Fibroblast of skin of back (primary cell): ENCODE results near the gene KIF1B.
"Not testable (repeated sequence)": the region's sequence is repeated elsewhere in the genome, so short reads cannot be mapped to it uniquely, and the experiment has no call there.

Experiments
- DNase-seq: peaks from one replicate; pipeline ENCODE4 v3.0.0-alpha.2; 2013

The KIF1B gene

DNA sequence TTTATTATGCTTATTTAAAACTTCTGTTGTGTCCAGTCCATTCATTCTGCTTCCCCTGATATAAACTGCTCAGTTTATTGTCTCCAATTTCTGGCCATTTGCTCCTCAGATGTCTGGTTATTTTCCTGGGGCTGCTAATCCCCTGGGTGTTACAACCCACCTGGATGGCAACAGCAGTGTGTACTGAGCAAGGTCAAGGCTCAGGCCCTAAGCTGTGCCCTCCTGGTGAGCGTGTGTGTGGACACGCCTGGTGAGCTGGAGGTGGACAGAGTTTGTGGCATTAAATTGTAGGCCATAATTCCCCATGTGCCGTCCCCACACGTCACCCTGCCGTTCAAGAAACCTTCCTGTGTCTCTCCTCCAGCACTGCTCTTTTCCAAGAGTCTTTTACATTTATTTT is 18.1 kb upstream of the KIF1B start:
- DNase-seq: no peak

DNA sequence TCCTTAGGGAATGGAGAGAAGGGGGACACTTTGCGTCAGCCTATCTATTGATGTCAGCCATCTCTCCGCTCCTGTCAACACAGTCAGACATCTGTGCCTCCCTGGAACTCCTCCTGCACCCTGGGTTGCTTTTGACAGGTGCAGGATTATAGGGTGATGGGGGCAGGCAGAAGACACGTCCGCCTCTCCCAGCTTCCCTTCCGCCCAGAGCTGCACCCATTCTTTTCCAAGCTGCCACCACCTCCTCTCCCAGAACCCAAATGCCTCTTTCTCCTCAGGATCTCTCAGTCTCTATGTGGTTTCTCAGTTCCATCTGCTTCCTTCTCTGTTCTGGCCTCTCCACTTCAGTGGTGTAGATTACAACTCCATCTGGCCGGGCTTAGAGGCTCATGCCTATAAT is 17.1 kb upstream of the KIF1B start:
- no peak for DNase-seq

GRCh38 chr1:10195570-10195969 is 14.8 kb upstream of the KIF1B start:
- DNase-seq: peak; percentile 30

- no peak for DNase-seq
Observed at GRCh38 chr1:10196976-10197375, 13.4 kb upstream of the KIF1B start.

DNA sequence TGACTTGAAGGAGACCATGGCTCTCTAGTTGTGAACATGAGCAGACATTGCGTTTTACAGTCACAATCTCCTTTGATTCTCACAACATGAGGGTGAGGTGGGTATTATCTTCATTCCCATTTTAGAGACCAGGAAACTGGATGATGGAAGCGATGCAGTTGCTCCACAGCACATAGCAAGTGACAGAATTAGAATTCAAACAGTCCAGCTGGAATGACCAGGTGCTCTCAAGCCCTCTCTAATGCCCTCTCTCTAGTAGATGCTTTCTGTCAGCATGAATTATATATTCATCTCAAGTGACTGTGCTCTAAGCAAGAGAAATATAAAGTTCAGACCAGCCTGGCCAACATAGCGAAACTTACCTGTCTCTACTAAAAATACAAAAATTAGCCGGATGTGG is 9.8 kb upstream of the KIF1B start:
- DNase-seq: no peak

DNA sequence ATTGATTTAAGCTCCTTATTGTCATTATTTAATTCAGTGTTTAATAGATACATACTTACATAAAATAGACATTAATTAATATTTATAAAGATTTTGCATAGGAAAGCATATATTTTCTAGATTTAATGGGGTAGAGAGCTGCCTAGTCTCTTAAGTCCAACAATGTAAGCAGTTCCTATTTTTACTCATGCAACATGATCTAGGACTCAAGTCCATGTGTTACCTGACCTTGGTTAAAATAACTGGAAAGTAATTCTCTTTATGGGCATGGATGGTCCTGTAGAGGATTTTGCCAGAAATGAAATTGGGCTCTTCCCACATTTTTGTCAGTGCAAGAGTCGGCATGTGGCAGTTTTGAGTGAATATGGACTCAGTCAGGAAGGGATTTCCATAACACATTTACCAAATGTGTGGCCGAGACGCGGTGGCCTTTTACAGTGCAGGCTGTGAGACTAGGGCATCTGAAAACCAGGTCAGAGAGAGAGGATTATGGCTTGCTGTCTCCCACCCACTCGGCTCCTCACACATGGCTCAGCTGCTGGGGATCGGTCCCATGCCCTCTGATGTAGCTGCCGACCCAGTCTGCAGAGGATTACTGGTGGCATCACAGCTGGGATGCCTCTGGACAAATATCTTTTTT is 6.2 kb upstream of the KIF1B start:
- no peak for DNase-seq

- not testable (repeated sequence) for DNase-seq
Observed at GRCh38 chr1:10205206-10205605, 5.2 kb upstream of the KIF1B start.

GRCh38 chr1:10207810-10208209 is 2.6 kb upstream of the KIF1B start:
- no peak for DNase-seq

GRCh38 chr1:10208537-10208936 is 1.8 kb upstream of the KIF1B start:
- DNase-seq: no peak

DNA sequence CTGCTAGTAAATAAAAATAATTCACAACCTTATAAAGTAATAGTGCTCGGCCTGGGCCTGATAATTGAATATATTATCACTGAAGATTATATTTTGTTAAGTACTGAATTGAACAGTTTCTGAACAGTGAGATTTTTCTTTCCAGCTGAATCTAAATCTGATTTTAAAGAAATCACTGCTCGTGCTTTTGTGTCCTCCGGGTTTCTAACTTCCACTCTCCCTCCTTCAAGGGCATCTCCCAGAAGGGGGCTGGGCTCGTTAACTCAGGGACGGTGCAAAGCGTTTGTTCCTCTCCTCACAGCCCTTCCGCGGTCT is 823 bp upstream of the KIF1B start:
- no peak for DNase-seq

- peak; percentile 92 for DNase-seq
Observed at GRCh38 chr1:10210841-10211804, 753 bp downstream of the KIF1B start.

DNA sequence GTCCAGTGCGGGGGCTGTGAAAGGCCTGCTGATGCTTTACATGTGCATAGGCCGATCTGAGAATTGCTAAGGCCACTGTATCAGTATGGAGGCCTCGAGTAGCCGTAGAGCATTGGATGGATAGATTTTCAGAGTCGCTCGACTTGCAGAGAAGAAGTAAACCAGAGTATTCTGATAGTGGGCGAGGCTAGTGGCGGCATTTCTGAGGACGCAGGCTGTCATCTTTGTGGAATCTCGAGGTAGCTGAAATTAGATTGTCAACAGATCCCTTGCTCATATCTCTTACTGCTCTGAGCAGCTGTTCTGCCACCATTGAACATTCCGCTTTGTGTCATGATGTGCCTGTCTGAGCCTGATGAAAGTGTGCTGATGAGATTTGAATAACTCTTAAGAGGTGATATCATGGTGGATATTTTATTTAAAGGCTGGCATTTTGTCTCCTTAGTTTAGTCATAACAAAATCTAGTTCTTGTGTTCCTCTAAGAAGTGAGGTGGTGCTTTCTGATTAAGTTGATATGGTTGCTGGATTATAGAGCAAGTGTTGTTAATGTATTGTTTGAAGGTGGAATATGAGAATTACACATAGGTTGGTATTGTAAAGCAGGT is 1.5 kb downstream of the KIF1B start:
- DNase-seq: peak; percentile 57

DNA sequence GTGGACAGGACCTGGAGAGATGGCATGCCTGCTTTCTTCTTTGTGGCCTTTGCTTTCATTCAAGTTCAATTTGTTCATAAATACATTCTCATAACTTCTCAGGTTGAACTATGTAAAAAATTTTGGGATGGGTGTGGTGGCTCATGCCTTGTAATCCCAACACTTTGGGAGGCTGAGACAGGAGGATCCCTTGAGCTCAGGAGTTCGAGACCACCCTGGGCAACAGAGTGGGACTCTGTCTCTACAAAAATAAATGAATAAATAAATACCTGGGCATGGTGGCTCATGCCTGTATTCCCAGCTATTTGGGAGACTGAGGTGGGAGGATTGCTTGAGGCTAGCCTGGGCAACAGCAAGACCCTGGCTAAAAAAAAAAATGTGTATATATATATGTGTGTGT is 2.1 kb downstream of the KIF1B start:
- no peak for DNase-seq

DNA sequence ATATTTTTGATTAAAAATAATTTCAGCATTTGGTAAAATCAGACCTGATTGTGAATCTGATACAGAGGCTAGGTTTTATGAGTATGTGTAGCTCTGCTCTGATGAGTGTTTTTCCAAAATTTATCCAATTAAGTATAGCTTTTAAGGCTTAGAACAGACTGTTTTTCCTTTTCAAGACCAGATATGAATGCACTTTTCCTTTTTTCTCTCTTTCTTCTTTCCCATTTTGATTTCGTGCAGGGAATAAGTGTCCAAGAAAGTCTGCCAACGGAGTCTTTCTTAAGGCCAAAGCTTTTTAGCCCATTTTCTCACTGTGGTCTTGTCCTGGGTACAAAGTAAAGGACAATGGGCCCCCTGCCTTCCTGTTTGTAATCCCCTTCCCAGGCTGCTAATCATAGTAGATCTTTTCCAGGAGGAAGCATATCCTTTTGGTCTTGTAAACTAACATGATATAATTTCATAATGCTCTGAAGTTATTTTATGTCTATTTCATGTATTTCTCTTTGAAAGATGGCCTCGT is 2.9 kb downstream of the KIF1B start:
- no peak for DNase-seq

- DNase-seq: no peak
Observed at GRCh38 chr1:10216090-10216749, 5.8 kb downstream of the KIF1B start.

DNA sequence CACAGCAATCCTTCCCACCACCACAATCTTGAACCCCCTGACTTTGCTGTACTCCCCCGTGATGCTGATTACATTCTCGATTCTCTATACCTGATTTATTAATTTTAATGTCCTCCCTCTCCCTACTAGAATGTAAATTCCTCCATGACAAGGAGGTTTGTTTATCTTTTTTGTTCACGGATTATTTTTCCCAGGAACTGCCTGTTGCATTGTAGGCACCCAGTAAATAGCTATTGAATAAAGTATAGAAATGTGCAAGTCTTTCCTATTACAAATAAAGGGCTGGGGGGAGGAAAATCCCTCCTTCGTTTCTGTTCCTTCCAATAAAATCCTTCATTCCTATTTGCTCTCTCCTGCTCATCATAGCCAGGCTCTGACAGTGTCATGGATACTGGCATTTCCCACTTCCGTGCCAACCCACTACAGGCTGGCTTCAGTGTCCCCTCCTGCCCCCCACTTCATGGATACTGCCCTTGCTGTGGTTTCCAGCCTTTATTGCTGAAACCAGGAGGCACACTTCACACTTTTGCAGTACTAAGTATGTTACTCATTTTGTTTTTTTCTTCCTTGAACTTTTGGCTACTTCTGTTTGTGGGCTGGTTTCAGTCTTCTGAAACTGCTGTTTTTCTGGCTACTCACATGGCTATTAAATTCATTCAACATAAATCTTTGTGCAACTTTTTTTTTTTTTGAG is 7.5 kb downstream of the KIF1B start:
- DNase-seq: peak; percentile 42

DNA sequence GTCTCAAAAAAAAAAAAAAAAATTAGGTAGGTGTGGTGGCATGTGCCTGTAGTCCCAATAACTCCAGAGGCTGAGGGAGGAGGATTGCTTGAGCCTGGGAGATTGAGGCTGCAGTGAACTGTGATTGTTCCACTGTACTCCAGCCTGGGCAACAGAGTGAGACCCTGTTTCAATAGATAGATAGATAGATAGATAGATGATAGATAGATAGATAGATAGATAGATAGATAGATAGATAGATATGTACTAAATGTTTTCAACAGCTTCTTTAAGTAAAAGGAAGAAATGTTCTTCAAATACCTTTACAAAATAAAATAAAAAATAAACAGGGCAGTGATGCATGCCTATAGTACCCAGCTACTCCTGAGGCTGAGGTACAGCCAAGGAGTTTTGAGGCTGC is 9.8 kb downstream of the KIF1B start:
- DNase-seq: no peak

DNA sequence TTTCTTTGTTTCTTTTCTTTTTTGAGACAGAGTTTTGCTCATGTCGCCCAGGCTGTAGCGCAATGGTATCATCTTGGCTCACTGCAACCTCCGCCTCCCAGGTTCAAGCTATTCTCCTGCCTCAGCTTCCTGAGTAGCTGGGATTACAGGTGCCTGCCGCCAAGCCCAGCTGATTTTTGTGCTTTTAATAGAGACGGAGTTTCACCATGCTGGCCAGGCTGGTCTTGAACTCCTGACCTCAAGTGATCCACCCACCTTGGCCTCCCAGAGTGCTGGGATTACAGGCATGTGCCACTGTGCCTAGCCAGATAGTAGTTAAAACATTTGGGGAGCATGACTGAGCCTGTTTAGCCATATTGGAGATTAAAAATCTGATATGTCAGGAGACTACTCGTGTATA is 10.3 kb downstream of the KIF1B start:
- DNase-seq: not testable (repeated sequence)

- peak; percentile 56 for DNase-seq
Observed at GRCh38 chr1:10225573-10225972, 15.2 kb downstream of the KIF1B start.

GRCh38 chr1:10228528-10228927 is 18.2 kb downstream of the KIF1B start:
- DNase-seq: peak; percentile 5

GRCh38 chr1:10229903-10230302 is 19.5 kb downstream of the KIF1B start:
- DNase-seq: no peak

GRCh38 chr1:10232163-10232562 is 21.8 kb downstream of the KIF1B start:
- peak; percentile 50 for DNase-seq
